Stimulated activated CD4-positive, alpha-beta T cell treated with anti-CD3 and anti-CD28 coated beads, Interleukin-2, amount 100 ng/mL, for 48 hours (primary cell): ENCODE measurements around the gene HMGN2.
"Not testable (repeated sequence)": the region's sequence is repeated elsewhere in the genome, so short reads cannot be mapped to it uniquely, and the experiment has no call there.

Experiments used
- DNase-seq, 2 donors: peaks; one replicate each; pipeline ENCODE4 v3.0.0-alpha.2; 2020

The HMGN2 gene

GRCh38 chr1:26477446-26478152 is 5.4 kb downstream of the HMGN2 start:
- no peak for DNase-seq

DNA sequence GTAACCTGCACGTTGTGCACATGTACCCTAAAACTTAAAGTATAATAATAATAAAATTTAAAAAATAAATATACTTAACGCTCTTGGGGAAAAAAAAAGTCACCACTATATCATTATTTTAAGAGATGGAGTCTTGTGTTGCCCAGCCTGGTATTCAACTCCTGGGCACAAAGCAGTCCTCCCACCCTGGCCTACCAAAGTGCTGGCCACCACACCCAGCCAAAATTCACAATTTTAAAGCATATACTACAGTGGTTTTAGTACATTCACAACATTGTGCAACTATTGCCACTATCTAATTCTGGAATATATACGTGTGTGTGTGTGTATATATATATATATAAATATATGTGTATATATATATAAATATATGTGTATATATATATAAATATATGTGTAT is 5.9 kb downstream of the HMGN2 start:
- no peak for DNase-seq

DNA sequence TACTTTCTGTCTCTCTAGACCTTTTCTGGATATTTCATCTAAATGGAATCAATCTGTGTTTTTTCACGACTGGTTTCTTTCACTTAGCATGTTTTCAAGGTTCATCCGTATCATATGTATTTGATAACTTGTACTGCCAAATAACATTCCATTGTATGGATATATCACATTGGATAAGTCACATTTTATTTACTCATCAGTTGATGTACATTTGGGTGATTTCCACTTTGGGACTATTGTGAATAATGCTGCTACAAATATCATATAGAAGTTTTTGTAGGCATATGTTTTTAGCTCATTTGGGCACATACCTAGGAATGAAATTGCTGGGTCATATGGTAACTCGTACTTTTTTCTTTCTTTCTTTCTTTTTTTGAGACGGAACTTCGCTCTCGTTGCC is 6.7 kb downstream of the HMGN2 start:
- no peak for DNase-seq

DNA sequence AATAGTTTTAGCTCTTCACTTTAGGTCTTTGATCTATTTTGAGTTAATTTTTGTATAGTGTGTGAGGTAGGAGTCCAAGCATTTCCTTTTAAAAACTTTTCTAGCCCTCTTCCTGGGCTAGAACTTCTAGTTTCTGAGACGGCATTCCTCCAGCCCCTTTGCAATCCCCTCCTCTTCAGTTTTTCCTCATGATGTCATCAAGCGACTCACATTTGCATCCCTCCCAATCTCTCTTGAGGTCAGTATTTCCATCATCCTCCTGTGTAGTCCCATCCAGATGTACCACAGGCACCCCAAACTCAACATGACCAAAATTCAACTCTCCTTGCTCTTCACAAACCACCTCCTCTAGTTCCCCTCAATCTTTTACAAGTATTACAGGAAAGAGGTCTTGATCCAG is 10.7 kb downstream of the HMGN2 start:
- DNase-seq, result no peak

DNA sequence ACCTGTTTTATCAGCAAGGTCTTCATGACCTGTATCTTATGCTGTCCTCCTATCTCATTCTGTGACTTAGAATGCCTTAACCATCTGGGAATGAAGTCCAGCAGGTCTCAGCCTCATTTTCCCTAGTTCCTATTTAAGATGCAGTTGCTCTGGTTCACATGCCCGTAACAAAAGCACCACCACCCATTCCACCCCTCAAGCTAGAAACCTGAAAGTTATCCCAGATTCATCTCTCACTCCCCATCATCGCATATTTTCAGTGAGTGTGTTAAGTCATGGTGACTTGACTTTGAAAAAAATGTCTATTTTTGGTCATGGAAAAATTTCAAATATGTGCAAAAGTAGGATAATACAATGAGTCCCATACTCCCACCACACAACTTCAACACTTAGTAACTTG is 11.7 kb downstream of the HMGN2 start:
- DNase-seq, result no peak

GRCh38 chr1:26490155-26490554 is 17.9 kb downstream of the HMGN2 start:
- DNase-seq, result no peak

DNA sequence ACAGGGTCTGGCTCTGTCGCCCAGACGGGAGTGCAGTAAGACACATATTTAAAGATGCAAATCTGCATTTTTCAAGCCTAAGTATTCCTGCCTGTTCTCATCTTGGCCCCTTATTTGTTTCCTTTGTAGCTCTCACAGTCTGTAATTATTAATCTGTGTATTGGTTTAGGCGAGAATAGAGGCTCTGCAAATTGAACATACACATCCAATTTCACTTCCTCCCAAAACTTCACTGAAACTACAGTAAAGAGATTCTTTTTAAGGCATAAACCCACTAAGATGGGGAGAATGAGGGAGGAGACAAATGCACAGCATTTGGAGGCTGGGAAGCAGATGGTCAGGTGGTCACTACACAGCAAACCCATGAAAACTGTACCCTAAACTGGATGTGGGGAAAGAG is 21.0 kb downstream of the HMGN2 start:
- DNase-seq, result no peak

DNA sequence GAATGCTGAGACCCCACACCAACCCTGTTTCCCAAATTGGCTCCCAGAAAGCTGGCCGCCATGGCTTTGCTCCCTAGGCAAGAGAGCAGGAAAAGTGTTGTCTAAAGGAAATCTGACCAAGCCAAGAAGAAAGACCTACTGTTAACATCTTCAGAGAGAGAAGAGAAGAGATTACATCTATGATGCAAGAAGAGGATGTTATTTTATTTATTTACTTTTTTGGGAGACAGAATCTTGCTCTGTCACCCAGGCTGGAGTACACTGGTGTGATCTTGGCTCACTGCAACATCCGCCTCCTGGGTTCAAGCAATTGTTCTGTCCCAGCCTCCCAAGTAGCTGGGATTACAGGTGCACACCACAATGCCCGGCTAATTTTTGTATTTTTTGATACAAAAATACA is 21.7 kb downstream of the HMGN2 start:
- DNase-seq, result no peak

GRCh38 chr1:26496861-26497260 is 24.6 kb downstream of the HMGN2 start:
- no peak for DNase-seq

DNA sequence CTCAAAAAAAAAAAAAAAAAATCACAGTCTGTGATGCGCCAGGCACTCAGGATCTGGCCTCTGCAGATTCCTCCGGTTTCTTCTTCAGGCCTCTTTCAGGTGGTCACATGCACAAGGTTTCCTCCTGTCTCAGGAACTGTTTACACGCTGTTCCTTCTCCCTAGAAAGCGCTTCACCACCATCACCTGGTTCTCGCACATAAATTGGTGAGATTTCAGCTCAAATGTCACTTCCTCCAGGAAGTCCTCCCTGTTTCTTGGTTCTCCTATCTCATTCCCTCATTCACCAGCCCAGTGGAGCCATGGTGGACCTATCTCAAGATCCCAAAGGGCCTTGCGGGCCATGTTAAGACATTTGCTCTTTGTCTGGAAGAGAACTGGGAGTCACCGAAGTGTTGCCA is 26.7 kb downstream of the HMGN2 start:
- no peak for DNase-seq

DNA sequence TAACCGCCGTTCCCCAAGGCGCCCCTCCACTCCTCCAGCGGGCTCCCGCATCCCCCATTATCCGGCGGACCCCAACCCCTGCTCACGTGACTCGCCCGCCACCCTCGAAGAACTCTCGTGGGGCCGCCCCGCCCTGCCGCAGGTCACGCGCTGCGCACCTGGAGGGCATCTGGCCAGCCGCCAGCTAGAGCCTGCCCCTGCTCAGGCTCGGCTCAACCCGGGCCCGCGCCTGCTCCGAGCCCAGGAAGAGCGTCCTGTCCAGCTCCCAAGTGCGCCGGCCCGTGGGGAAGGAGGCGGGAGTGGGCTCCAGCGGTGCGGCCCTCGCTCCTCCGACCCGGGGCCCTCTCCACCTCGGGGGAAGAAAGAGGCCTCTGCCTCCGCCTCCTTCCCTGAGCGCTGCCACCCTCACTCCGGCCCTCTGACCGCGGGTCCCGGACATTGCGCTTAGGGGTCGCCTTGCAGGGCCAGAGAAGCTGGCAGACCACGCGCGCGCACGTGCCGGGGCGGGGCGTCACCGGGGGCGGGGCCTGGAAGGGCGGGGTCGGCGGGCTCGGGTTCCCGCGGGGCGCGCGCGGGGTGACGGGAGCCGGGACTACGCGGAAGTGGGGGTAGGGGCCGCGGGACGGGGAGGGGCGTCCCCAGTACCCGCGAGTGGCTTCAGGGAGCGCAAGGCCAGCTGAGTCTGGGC is 28.4 kb downstream of the HMGN2 start:
- DNase-seq, result peak; percentile 95

- not testable (repeated sequence) for DNase-seq
Measured at GRCh38 chr1:26510711-26511110, 38.5 kb downstream of the HMGN2 start.

DNA sequence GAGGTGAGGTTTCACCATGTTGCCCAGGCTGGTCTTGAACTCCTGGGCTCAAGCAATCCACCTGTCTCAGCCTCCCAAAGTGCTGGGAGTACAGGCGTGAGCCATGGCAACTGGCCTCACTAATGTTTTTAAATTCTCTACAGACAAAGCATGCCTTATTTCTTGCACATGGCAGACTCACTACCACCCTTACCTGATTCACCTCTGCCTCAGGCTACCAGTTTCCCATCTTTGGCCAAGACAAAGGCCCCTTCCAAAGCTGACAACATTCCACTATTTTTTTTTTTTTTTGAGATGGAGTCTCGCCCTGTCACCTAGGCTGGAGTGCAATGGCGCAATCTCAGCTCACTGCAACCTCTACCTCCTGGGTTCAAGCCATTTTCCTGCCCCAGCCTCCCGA is 43.6 kb downstream of the HMGN2 start:
- DNase-seq, result not testable (repeated sequence)

GRCh38 chr1:26516987-26517765 is 44.9 kb downstream of the HMGN2 start:
- DNase-seq, result no peak

DNA sequence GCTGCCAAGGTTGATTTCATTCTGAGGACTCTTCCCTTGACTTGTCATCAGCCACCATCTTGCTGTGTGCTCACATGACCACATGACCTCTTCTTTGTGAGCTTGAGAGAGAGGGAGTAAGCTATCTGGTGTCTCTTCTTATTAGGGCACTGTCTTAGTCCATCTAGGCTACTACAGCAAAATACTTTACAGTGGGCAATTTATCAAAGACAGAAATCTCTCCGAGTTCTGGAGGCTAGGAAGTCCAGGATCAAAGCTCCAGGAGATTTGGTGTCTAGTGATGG is 45.5 kb downstream of the HMGN2 start:
- DNase-seq, result no peak

GRCh38 chr1:26518355-26518754 is 46.1 kb downstream of the HMGN2 start:
- no peak for DNase-seq

- DNase-seq, result no peak
Measured at GRCh38 chr1:26520339-26520738, 48.1 kb downstream of the HMGN2 start.

DNA sequence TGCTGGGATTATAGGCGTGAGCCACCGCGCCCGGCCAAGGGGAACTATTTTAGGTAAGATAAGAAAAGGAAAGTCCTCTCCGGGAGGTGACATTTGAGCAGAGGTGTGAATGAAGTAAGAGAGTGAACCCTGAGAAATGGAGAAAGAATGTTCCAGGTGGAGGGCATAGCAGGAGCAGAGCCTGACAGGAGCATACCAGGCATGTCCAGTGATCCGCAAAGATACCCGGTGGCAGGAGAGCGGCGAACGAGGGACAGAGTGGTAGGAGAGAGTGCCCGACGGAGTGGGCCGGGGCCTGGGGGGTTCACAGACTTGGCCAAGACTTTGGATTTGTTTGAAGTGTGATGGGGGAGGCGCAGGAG is 49.4 kb downstream of the HMGN2 start:
- DNase-seq, result no peak

GRCh38 chr1:26522073-26522472 is 49.8 kb downstream of the HMGN2 start:
- DNase-seq, result no peak

DNA sequence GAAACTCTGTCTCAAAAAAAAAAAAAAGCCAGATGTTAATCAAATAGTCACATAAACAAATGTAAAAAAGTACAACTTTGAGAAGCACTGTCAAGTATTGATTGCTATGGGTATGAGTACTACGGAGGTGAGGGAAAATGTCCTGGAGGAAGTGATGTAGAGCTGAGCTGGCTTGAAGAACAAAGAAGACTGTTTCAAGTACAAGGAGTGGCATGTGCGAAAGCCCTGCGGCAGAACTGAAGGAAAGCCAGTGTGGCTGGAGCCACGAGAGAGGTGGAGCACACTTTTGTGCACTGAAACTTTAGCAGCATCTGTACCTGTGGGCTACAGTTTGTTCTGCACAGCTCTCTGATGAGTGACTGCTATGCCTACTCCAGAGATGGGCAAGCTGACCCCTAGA is 51.9 kb downstream of the HMGN2 start:
- no peak for DNase-seq
